ENCODE results near the gene CTF1.

GRCh38 chr16:30846649-30847402, 49.6 kb upstream of the CTF1 start:
- TF ChIP-seq RFX5 (IDR thresholded peaks at IDR 0.05) = no peak
- TF ChIP-seq MAX (IDR thresholded peaks at IDR 0.05) = no peak
- no peak for TF ChIP-seq ESRRA (IDR thresholded peaks at IDR 0.05; ENCODE audit: borderline replicate concordance, low read length)
- TF ChIP-seq CTCF (IDR thresholded peaks at IDR 0.05) = no peak

Data from A549 (cell line).